Measurements from ENCODE around the gene CNTNAP2. TPM values are rescaled to one million over a fixed set of nuclear protein-coding genes. Genes with fewer than 3 reads are reported as not detected.

The CNTNAP2 gene
- total and polyA plus RNA-seq, 4 donors = 0.14 to 2.3 (median 1.1) TPM

DNA sequence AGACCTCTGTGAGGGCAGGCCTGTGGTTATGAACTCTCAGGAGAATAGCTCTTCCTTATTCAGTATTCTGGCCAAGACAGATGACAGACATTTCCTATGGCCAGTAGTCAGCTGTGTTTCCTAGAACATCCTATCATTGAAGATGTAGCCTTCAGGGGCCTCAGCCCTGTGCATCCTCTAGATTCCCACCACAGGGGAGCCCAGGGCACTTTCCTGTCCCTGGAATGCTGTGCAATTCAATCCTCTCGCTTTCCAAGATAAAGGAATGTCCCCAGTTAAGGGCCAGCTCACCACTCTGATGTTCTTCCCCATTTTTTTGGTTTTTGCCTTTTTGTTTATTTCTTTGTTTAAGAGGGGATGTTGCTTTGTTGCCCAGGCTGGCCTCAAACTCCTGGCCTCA, 1895.2 kb downstream of the CNTNAP2 start:
- Histone ChIP-seq H3K27me3 (ENCODE audit: control insufficient read depth in 4 of 4, insufficient read depth in 4 of 4, low read length in 3 of 4) (peaks cover 0 to 2% (median 0%) of the 10 kb centered on the region in 4 donors), H3K9ac (ENCODE audit: low read depth in 1 of 2, low read length in 2 of 2) (no peak overlapping the region), H3K4me3 (ENCODE audit: low read depth in 1 of 3, low read length in 3 of 3) (no peak overlapping the region), H3K36me3 (ENCODE audit: control insufficient read depth in 4 of 4, insufficient read depth in 3 of 4, low read depth in 1 of 4, low read length in 3 of 4) (no peaks in the 10 kb centered on the region), H3K9me3 (ENCODE audit: control insufficient read depth in 4 of 4, low read length in 3 of 4) (no peaks in the 10 kb centered on the region), H3K27ac (ENCODE audit: low read depth in 1 of 2, low read length in 2 of 2) (no peak overlapping the region), H3K4me1 (ENCODE audit: control insufficient read depth in 4 of 4, insufficient read depth in 4 of 4, low read length in 3 of 4) (no peaks in the 10 kb centered on the region)
- TF ChIP-seq RAD21 (IDR thresholded peaks at IDR 0.05) = no peak
- TF ChIP-seq NR2F2 (IDR thresholded peaks at IDR 0.05) = no peak
- no peak for TF ChIP-seq SP1 (IDR thresholded peaks at IDR 0.05)
- TF ChIP-seq GABPA (IDR thresholded peaks at IDR 0.05 in 1 of 2, conservative IDR thresholded peaks at IDR 0.05 in 1 of 2) = no peak
- no peak for TF ChIP-seq CTCF (IDR thresholded peaks at IDR 0.05; ENCODE audit: low read depth, low read length, missing input control)
- no peak for TF ChIP-seq EGR1 (IDR thresholded peaks at IDR 0.05; ENCODE audit: low read depth in 2 of 2)
- TF ChIP-seq FOXA2 (IDR thresholded peaks at IDR 0.05) = no peak
- TF ChIP-seq, protein P1, sequence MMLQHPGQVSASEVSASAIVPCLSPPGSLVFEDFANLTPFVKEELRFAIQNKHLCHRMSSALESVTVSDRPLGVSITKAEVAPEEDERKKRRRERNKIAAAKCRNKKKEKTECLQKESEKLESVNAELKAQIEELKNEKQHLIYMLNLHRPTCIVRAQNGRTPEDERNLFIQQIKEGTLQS (IDR thresholded peaks at IDR 0.05) = no peak
- no peak for TF ChIP-seq HNF4G (IDR thresholded peaks at IDR 0.05)
- TF ChIP-seq JUND (IDR thresholded peaks at IDR 0.05) = no peak
- WGBS = 62% methylated on average over 1 of the region's 1 CpG
- DNase-seq (ENCODE audit: low spot score) = no peak

GRCh38 chr7:148014001-148014400, 1897.4 kb downstream of the CNTNAP2 start:
- Histone ChIP-seq H3K27ac (ENCODE audit: low read depth in 1 of 2, low read length in 2 of 2) (no peak overlapping the region), H3K27me3 (ENCODE audit: control insufficient read depth in 4 of 4, insufficient read depth in 4 of 4, low read length in 3 of 4) (peaks cover 0 to 2% (median 0%) of the 10 kb centered on the region in 4 donors), H3K9me3 (ENCODE audit: control insufficient read depth in 4 of 4, low read length in 3 of 4) (no peaks in the 10 kb centered on the region), H3K9ac (ENCODE audit: low read depth in 1 of 2, low read length in 2 of 2) (no peak overlapping the region), H3K4me3 (ENCODE audit: low read depth in 1 of 3, low read length in 3 of 3) (no peak overlapping the region), H3K4me1 (ENCODE audit: control insufficient read depth in 4 of 4, insufficient read depth in 4 of 4, low read length in 3 of 4) (no peaks in the 10 kb centered on the region), H3K36me3 (ENCODE audit: control insufficient read depth in 4 of 4, insufficient read depth in 3 of 4, low read depth in 1 of 4, low read length in 3 of 4) (no peaks in the 10 kb centered on the region)
- WGBS = 68% methylated on average over 6 of the region's 6 CpGs
- no peak for DNase-seq (ENCODE audit: low spot score)
- TF ChIP-seq NR2F2 (IDR thresholded peaks at IDR 0.05) (no peak), MAX (IDR thresholded peaks at IDR 0.05) (no peak), HNF4A (conservative IDR thresholded peaks at IDR 0.05) (no peak), TAF1 (conservative IDR thresholded peaks at IDR 0.05) (no peak), HNF4G (IDR thresholded peaks at IDR 0.05) (no peak), FOXA2 (IDR thresholded peaks at IDR 0.05) (no peak), CTCF (IDR thresholded peaks at IDR 0.05; ENCODE audit: low read depth, low read length, missing input control) (no peak), YY1 (IDR thresholded peaks at IDR 0.05) (no peak), FOXA1 (IDR thresholded peaks at IDR 0.05) (no peak), JUND (IDR thresholded peaks at IDR 0.05) (no peak), SP1 (IDR thresholded peaks at IDR 0.05) (no peak), RXRA (IDR thresholded peaks at IDR 0.05) (no peak), RAD21 (IDR thresholded peaks at IDR 0.05) (no peak), EGR1 (IDR thresholded peaks at IDR 0.05; ENCODE audit: low read depth in 2 of 2) (no peak)
- TF ChIP-seq, protein P2, sequence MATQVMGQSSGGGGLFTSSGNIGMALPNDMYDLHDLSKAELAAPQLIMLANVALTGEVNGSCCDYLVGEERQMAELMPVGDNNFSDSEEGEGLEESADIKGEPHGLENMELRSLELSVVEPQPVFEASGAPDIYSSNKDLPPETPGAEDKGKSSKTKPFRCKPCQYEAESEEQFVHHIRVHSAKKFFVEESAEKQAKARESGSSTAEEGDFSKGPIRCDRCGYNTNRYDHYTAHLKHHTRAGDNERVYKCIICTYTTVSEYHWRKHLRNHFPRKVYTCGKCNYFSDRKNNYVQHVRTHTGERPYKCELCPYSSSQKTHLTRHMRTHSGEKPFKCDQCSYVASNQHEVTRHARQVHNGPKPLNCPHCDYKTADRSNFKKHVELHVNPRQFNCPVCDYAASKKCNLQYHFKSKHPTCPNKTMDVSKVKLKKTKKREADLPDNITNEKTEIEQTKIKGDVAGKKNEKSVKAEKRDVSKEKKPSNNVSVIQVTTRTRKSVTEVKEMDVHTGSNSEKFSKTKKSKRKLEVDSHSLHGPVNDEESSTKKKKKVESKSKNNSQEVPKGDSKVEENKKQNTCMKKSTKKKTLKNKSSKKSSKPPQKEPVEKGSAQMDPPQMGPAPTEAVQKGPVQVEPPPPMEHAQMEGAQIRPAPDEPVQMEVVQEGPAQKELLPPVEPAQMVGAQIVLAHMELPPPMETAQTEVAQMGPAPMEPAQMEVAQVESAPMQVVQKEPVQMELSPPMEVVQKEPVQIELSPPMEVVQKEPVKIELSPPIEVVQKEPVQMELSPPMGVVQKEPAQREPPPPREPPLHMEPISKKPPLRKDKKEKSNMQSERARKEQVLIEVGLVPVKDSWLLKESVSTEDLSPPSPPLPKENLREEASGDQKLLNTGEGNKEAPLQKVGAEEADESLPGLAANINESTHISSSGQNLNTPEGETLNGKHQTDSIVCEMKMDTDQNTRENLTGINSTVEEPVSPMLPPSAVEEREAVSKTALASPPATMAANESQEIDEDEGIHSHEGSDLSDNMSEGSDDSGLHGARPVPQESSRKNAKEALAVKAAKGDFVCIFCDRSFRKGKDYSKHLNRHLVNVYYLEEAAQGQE (IDR thresholded peaks at IDR 0.05) = no peak
- TF ChIP-seq, protein P1 (IDR thresholded peaks at IDR 0.05) = no peak
